Measurements from ENCODE around the gene B4GALT5.

GRCh38 chr20:49622243-49622642, 91.4 kb downstream of the B4GALT5 start:
- no peak for TF ChIP-seq CTCF (IDR thresholded peaks at IDR 0.05; ENCODE audit: low read depth, low read length)
- TF ChIP-seq EZH2phosphoT487 (IDR thresholded peaks at IDR 0.05; ENCODE audit: low read depth), result no peak

Measured in OCI-LY3 (cell line).